PC-9 (cell line): ENCODE data around the gene MARVELD2.

Experiments used
- CTCF ChIP-seq: fragments of 200-600 bp; sonication (generic); conservative IDR thresholded peaks from 2 replicates; pipeline ENCODE4 v1.6.1; 2017; ENCODE audit warnings: mixed run types, antibody characterized with exemption, mild to moderate bottlenecking, moderate library complexity
- EZH2 ChIP-seq: fragments of 200-600 bp; sonication (generic); IDR thresholded peaks from 2 replicates; pipeline ENCODE4 v1.8.0; 2017; ENCODE audit warnings: antibody characterized with exemption, low read depth

- TF ChIP-seq CTCF (no peak), EZH2 (no peak)
Measured at GRCh38 chr5:69368458-69369339, 46.2 kb upstream of the MARVELD2 start.
